ENCODE data around the gene ENO2.

ENO2 gene

DNA sequence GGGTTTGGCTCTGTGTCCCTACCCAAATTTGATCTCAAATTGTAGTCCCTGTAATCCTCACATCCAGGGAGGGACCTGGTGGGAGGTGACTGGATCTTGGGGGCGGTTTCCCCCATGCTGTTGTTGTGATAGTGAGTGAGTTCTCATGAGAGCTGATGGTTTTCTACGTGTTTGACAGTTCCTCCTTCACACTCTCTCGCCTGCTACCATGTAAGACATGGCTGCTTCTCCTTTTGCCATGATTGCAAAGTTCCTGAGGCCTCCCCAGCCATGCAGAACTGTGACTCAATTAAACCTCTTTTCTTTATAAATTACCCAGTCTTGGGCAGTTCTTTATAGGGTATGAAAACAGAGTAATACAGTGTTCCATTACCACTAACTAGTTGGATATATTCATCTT lies 20.1 kb upstream of the ENO2 start:
- TF ChIP-seq REST (IDR thresholded peaks at IDR 0.05; ENCODE audit: low read depth) (no peak), USF1 (IDR thresholded peaks at IDR 0.05) (no peak), ZBTB7A (IDR thresholded peaks at IDR 0.05; ENCODE audit: low read depth) (no peak), TCF12 (IDR thresholded peaks at IDR 0.05; ENCODE audit: low read depth) (no peak), NFIC (IDR thresholded peaks at IDR 0.05) (no peak), YY1 (IDR thresholded peaks at IDR 0.05; ENCODE audit: low read depth) (no peak), TAF1 (IDR thresholded peaks at IDR 0.05; ENCODE audit: low read depth) (no peak), CREB1 (IDR thresholded peaks at IDR 0.05; ENCODE audit: low read depth) (no peak), CEBPB (IDR thresholded peaks at IDR 0.05) (no peak), TEAD4 (IDR thresholded peaks at IDR 0.05) (no peak), RAD21 (IDR thresholded peaks at IDR 0.05; ENCODE audit: low read depth) (no peak), EGR1 (IDR thresholded peaks at IDR 0.05) (no peak), FOXM1 (IDR thresholded peaks at IDR 0.05; ENCODE audit: borderline replicate concordance, low read depth) (no peak), EP300 (IDR thresholded peaks at IDR 0.05; ENCODE audit: borderline replicate concordance) (no peak)
- TF ChIP-seq, protein P1, sequence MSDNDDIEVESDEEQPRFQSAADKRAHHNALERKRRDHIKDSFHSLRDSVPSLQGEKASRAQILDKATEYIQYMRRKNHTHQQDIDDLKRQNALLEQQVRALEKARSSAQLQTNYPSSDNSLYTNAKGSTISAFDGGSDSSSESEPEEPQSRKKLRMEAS (IDR thresholded peaks at IDR 0.05) = no peak

- TF ChIP-seq RAD21 (IDR thresholded peaks at IDR 0.05; ENCODE audit: low read depth) = no peak
- TF ChIP-seq CREB1 (IDR thresholded peaks at IDR 0.05; ENCODE audit: low read depth) = no peak
- no peak for TF ChIP-seq FOXM1 (IDR thresholded peaks at IDR 0.05; ENCODE audit: borderline replicate concordance, low read depth)
- no peak for TF ChIP-seq EP300 (IDR thresholded peaks at IDR 0.05; ENCODE audit: borderline replicate concordance)
- no peak for TF ChIP-seq NFIC (IDR thresholded peaks at IDR 0.05)
- no peak for TF ChIP-seq CEBPB (IDR thresholded peaks at IDR 0.05)
- no peak for TF ChIP-seq ZBTB7A (IDR thresholded peaks at IDR 0.05; ENCODE audit: low read depth)
- no peak for TF ChIP-seq EGR1 (IDR thresholded peaks at IDR 0.05)
Measured at GRCh38 chr12:6896846-6897435, 17.4 kb upstream of the ENO2 start.

- TF ChIP-seq TEAD4 (IDR thresholded peaks at IDR 0.05) = no peak
- no peak for TF ChIP-seq YY1 (IDR thresholded peaks at IDR 0.05; ENCODE audit: low read depth)
- no peak for TF ChIP-seq FOXM1 (IDR thresholded peaks at IDR 0.05; ENCODE audit: borderline replicate concordance, low read depth)
- no peak for TF ChIP-seq TAF1 (IDR thresholded peaks at IDR 0.05; ENCODE audit: low read depth)
- no peak for TF ChIP-seq CREB1 (IDR thresholded peaks at IDR 0.05; ENCODE audit: low read depth)
- no peak for TF ChIP-seq EGR1 (IDR thresholded peaks at IDR 0.05)
- no peak for TF ChIP-seq REST (IDR thresholded peaks at IDR 0.05; ENCODE audit: low read depth)
- no peak for TF ChIP-seq RAD21 (IDR thresholded peaks at IDR 0.05; ENCODE audit: low read depth)
- TF ChIP-seq, protein P1 (IDR thresholded peaks at IDR 0.05) = no peak
- no peak for TF ChIP-seq NFIC (IDR thresholded peaks at IDR 0.05)
Measured at GRCh38 chr12:6899427-6899826, 15.0 kb upstream of the ENO2 start.

- TF ChIP-seq USF1 (IDR thresholded peaks at IDR 0.05) (no peak), NFIC (IDR thresholded peaks at IDR 0.05) (peak; percentile 9; the same call in 1 of the 2 replicates), REST (IDR thresholded peaks at IDR 0.05; ENCODE audit: low read depth) (no peak), ZBTB7A (IDR thresholded peaks at IDR 0.05; ENCODE audit: low read depth) (no peak)
- TF ChIP-seq, protein P1 (IDR thresholded peaks at IDR 0.05) = peak; percentile 36; the same call in 1 of the 2 replicates
Measured at GRCh38 chr12:6899837-6900519, 14.4 kb upstream of the ENO2 start.
